ENCODE results near the gene BEND6.
"Not testable (repeated sequence)": the region's sequence is repeated elsewhere in the genome, so short reads cannot be mapped to it uniquely, and the experiment has no call there.

Gene BEND6

GRCh38 chr6:56992703-56993102 is 37.8 kb downstream of the BEND6 start:
- H3K4me3 ChIP-seq (ENCODE audit: low read depth, low read length): no peak overlapping the region
- TF ChIP-seq CTCF (IDR thresholded peaks at IDR 0.05; ENCODE audit: borderline replicate concordance, insufficient read depth, low read depth, low read length): no peak

- 0 out of 2 replicates have a peak, but pooled peaks have one; percentile 4 for TF ChIP-seq CTCF (IDR thresholded peaks at IDR 0.05; ENCODE audit: borderline replicate concordance, insufficient read depth, low read depth, low read length)
- H3K4me3 ChIP-seq (ENCODE audit: low read depth, low read length): no peak overlapping the region
Observed at GRCh38 chr6:56995347-56995902, 40.5 kb downstream of the BEND6 start.

- no peak overlapping the region for H3K4me3 ChIP-seq (ENCODE audit: low read depth, low read length)
- TF ChIP-seq CTCF (IDR thresholded peaks at IDR 0.05; ENCODE audit: borderline replicate concordance, insufficient read depth, low read depth, low read length): no peak
Observed at GRCh38 chr6:56996401-56996800, 41.5 kb downstream of the BEND6 start.

- no peak for TF ChIP-seq CTCF (IDR thresholded peaks at IDR 0.05; ENCODE audit: borderline replicate concordance, insufficient read depth, low read depth, low read length)
- no peak overlapping the region for H3K4me3 ChIP-seq (ENCODE audit: low read depth, low read length)
Observed at GRCh38 chr6:56999049-56999448, 44.1 kb downstream of the BEND6 start.

GRCh38 chr6:56999748-57000147 is 44.8 kb downstream of the BEND6 start:
- not testable (repeated sequence) for H3K4me3 ChIP-seq (ENCODE audit: low read depth, low read length)

- TF ChIP-seq CTCF (IDR thresholded peaks at IDR 0.05; ENCODE audit: borderline replicate concordance, insufficient read depth, low read depth, low read length): no peak
- no peak overlapping the region for H3K4me3 ChIP-seq (ENCODE audit: low read depth, low read length)
Observed at GRCh38 chr6:57002197-57002596, 47.3 kb downstream of the BEND6 start.

GRCh38 chr6:57004292-57004691 is 49.4 kb downstream of the BEND6 start:
- H3K4me3 ChIP-seq (ENCODE audit: low read depth, low read length): no peak overlapping the region
- no peak for TF ChIP-seq CTCF (IDR thresholded peaks at IDR 0.05; ENCODE audit: borderline replicate concordance, insufficient read depth, low read depth, low read length)

- no peak for TF ChIP-seq CTCF (IDR thresholded peaks at IDR 0.05; ENCODE audit: borderline replicate concordance, insufficient read depth, low read depth, low read length)
- no peak overlapping the region for H3K4me3 ChIP-seq (ENCODE audit: low read depth, low read length)
Observed at GRCh38 chr6:57006101-57006500, 51.2 kb downstream of the BEND6 start.

- not testable (repeated sequence) for H3K4me3 ChIP-seq (ENCODE audit: low read depth, low read length)
Observed at GRCh38 chr6:57008069-57008468, 53.2 kb downstream of the BEND6 start.
